ENCODE data around the gene PI4KA.
"Not testable (repeated sequence)": the region's sequence is repeated elsewhere in the genome, so short reads cannot be mapped to it uniquely, and the experiment has no call there.

Gene PI4KA

GRCh38 chr22:20687356-20688172, 171.0 kb downstream of the PI4KA start:
- peak; percentile 24 for DNase-seq

GRCh38 chr22:20685764-20686163, 172.8 kb downstream of the PI4KA start:
- peak; percentile 9 for DNase-seq

GRCh38 chr22:20678792-20679435, 179.7 kb downstream of the PI4KA start:
- not testable (repeated sequence) for DNase-seq

- no peak for DNase-seq
Observed at GRCh38 chr22:20677684-20678242, 180.8 kb downstream of the PI4KA start.

GRCh38 chr22:20675613-20676012, 183.0 kb downstream of the PI4KA start:
- DNase-seq, result not testable (repeated sequence)

GRCh38 chr22:20674998-20675397, 183.6 kb downstream of the PI4KA start:
- no peak for DNase-seq

- no peak for DNase-seq
Observed at GRCh38 chr22:20673295-20674195, 185.1 kb downstream of the PI4KA start.

- DNase-seq, result no peak
Observed at GRCh38 chr22:20672732-20673131, 185.9 kb downstream of the PI4KA start.

GRCh38 chr22:20672082-20672424, 186.6 kb downstream of the PI4KA start:
- DNase-seq, result no peak

- DNase-seq, result peak; percentile 28
Observed at GRCh38 chr22:20671409-20672081, 187.1 kb downstream of the PI4KA start.

GRCh38 chr22:20670457-20671261, 188.0 kb downstream of the PI4KA start:
- DNase-seq, result peak; percentile 53

GRCh38 chr22:20669884-20670283, 188.7 kb downstream of the PI4KA start:
- peak; percentile 11 for DNase-seq

- DNase-seq, result peak; percentile 55
Observed at GRCh38 chr22:20669471-20669870, 189.1 kb downstream of the PI4KA start.

GRCh38 chr22:20668769-20669168, 189.8 kb downstream of the PI4KA start:
- DNase-seq, result peak; percentile 49

- DNase-seq, result peak; percentile 33
Observed at GRCh38 chr22:20668226-20668625, 190.4 kb downstream of the PI4KA start.

- peak; percentile 15 for DNase-seq
Observed at GRCh38 chr22:20667548-20667947, 191.1 kb downstream of the PI4KA start.

- no peak for DNase-seq
Observed at GRCh38 chr22:20666560-20666959, 192.1 kb downstream of the PI4KA start.

GRCh38 chr22:20664594-20664959, 194.0 kb downstream of the PI4KA start:
- no peak for DNase-seq

GRCh38 chr22:20663941-20664593, 194.5 kb downstream of the PI4KA start:
- peak; percentile 42 for DNase-seq

- DNase-seq, result no peak
Observed at GRCh38 chr22:20663137-20663828, 195.3 kb downstream of the PI4KA start.

All from activated CD8-positive, alpha-beta memory T cell treated with anti-CD3 and anti-CD28 coated beads for 24 hours (primary cell).